K562 treated with DMSO at 1 percent for 24 hours (cell line): ENCODE measurements around the gene SERPINE1. TPM values are rescaled to one million over a fixed set of nuclear protein-coding genes. Genes with fewer than 3 reads are reported as not detected.

Source experiments
- total RNA-seq: library from RNA; unstranded; fragments of 300-600 nt; gene quantifications from 2 replicates; pipeline ENCODE4 v1.2.3, GENCODE V29; 2022; ENCODE audit warnings: low read depth; ENCODE audit not compliant: insufficient read depth

The SERPINE1 gene
- total RNA-seq: 2.8 and 3.3 TPM in 2 replicates

DNA sequence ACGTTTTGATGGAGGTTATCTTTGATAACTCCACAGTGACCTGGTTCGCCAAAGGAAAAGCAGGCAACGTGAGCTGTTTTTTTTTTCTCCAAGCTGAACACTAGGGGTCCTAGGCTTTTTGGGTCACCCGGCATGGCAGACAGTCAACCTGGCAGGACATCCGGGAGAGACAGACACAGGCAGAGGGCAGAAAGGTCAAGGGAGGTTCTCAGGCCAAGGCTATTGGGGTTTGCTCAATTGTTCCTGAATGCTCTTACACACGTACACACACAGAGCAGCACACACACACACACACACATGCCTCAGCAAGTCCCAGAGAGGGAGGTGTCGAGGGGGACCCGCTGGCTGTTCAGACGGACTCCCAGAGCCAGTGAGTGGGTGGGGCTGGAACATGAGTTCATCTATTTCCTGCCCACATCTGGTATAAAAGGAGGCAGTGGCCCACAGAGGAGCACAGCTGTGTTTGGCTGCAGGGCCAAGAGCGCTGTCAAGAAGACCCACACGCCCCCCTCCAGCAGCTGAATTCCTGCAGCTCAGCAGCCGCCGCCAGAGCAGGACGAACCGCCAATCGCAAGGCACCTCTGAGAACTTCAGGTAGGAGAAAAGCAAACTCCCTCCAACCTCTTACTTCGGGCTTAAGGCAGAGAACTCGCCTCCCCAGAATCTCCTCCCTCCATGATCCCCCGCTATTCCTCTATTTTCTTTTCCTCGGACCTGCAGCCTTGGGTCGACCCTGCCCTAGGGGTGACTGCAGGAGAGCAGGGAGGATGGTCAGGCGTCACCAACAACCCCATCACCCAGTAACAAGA is at the start of gene SERPINE1:
SERPINE1 (plus strand) TSS at position 454 of the 809 bp plus-strand sequence. CDS start 1,290 bp downstream, outside the sequence.

DNA sequence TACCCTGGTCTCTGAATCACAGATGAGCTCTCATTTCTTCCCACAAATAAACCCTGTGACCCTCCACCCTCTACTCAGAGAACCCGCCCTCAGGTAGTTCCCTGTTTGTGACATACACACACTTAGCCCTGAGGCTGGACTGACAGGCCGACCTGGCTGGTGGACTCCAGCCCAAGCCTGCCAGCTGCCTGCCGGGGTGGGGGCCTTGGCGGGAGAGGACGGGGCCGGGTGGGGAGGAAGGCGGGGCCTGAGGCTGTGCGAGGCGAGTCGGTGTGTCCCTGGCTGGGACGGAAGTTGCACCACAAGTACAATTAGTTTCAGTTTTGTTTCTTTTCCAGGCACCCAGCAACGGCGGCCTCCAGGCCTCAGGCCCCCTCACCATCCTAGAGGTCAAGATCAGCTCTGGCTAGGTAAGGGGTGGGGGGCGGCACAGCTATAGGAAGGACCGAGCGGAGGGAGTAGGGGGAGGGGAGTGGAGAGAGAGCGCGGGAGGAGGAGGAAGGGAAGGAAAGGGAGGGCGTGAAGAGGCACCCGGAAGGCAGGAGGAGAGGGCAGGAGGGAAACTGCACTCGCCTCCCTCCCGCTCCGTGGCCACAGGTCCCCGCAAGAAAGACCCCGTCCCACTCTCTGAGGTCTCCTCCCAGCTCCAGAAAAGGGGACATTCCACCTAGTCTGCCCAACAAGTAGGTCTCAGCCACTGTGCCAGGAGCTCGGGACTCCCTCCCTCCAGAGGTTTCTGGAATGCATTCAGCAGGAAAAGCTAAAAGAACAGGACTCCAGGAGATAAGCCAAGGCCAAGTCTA is 41.5 kb upstream of the SERPINE1 start, which contains the start of gene TRIM56:
TRIM56 (plus strand) TSS at position 320 of the 803 bp plus-strand sequence. CDS start 1,832 bp downstream, outside the sequence.

DNA sequence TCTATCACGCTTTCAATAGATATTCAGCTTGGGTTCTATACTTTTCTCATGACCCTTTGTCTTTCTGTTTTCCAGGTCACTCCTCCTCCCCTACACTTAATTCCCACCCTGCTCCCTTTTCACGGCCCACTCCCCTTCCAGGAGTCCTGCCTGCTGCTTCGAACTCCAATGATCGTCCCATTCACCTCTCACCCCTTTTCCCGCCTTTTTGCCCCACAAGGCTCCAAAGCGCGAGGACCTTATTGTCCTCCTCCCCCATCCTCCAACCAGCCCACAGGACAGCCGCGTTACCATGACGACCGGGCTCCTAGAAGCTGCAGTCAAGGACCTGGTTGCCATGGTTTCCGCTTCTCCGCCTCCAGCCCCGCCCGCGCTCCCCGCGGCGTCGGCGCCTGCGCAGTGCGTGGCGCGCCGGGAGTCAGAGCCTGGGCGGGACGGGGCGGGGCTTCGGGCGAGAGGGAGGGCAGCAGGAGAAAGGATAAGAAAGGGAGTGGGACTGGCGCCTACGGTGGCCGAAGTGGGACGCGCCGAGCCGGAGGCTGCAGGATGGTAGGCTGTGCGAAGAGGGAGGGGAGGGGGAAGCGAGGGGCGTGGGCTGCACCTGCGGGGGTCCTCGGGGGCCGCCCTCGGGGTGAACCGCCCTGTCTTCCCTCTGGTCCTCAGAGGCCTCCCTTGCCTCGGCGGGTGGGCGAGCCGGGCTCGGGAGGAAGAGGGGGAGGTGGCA is 27.2 kb downstream of the SERPINE1 start, which contains the start of gene AP1S1:
AP1S1 (plus strand) TSS at position 508 of the 724 bp plus-strand sequence; CDS start at position 547, 39 bp downstream.

DNA sequence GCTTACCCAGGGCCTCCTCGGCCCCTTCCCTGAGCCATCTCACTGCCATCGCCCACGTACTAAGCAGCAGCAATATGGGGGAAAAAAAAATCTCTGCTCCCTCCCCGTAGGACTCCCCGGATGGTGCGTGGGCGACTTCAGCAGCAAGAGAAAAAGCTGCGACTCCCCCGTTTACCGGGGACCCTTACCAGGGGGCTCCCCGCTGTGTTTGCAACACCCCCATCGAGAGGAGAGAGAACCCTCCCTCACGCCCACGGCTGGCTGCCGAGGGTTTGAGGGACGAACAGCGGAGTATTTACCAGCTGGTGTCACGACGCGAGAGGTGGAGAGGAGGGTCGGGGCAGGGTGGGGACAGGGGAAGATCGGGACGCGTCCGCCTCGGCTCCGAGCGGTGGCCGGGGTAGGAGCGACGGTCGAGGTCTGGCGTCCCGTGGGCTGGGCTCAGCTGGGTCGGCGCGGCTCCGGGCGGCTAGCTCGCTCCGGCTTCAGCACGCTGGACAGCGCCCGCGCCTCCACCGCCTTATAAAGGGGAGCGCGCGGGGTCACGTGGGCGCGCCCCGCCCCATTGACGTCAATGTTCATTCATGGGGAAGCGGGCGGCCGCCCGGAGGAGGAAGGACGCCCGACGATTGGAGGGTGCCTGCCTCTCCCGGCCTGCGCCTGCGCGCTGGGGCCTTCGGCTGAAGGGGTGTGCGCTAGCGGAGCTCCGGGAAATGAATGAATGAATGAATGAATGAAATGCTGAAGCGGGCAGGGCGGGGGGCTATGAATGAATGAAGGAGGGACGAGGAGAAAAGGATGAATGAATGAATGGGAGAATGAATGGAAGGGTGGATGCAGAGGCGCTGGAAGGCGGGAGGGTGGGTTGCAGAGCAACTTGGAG is 38.4 kb downstream of the SERPINE1 start, which contains the start of gene VGF:
VGF (minus strand) TSS at position 495 of the 883 bp plus-strand sequence. CDS start 726 bp downstream, outside the sequence.

DNA sequence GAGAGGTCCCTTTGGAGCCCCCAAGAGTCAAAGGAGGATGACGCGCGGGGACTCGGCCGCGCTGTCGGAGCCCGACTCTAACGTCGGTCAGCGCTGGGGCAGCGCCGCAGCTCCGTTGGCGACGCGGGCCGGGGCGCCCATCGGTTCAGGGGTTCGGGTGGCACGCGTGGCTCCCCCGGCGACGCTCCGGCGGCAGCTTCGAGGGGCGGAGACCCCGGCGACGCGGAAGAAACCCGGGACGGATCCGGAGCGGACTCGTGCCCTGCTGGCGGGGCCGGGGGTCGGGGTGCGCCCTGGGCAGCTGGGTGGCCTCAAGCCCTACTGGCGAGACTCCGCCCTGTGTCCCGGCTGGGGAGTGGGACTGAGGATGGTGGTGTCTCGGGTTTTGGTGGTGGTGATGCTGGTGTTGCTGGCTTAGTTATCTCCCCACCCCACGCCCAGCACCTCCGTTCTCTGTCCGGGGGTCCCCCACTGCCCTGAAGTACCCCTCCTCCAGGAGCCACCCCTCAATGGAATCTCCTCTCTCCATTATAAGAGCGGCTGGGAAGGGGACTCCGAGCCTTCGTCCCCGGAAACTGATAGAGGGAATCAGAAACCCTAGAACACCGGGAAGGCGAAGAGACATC is 53.3 kb downstream of the SERPINE1 start, which contains the start of gene NAT16:
NAT16 (minus strand) TSS at position 164 of the 626 bp plus-strand sequence. CDS start 5,486 bp downstream, outside the sequence.

Other genes with a start within 250 kb of the SERPINE1 start
- gene UFSP1, start 237.4 kb upstream of the SERPINE1 start, total RNA-seq: 3.2 TPM in 1 of 2 replicates, not detected in the other
- 3.3 and 3.7 TPM in 2 replicates for gene ACHE, start 231.2 kb upstream of the SERPINE1 start, total RNA-seq
- 1.3 and 2.5 TPM in 2 replicates for gene MUC3A, start 177.6 kb upstream of the SERPINE1 start, total RNA-seq
- gene MUC12, start 157.5 kb upstream of the SERPINE1 start, total RNA-seq: 1.5 TPM in 1 of 2 replicates, not detected in the other
- gene MUC17, start 107.0 kb upstream of the SERPINE1 start, total RNA-seq: not detected in 2 replicates
- 23.1 and 23.6 TPM in 2 replicates for gene TRIM56, start 41.6 kb upstream of the SERPINE1 start, total RNA-seq
- 101 and 118 TPM in 2 replicates for gene AP1S1, start 27.4 kb downstream of the SERPINE1 start, total RNA-seq
- 0.91 and 1.0 TPM in 2 replicates for gene VGF, start 38.5 kb downstream of the SERPINE1 start, total RNA-seq
- 0.16 TPM in 1 of 2 replicates, not detected in the other for gene NAT16, start 53.2 kb downstream of the SERPINE1 start, total RNA-seq
- not detected in 2 replicates for gene MOGAT3, start 73.9 kb downstream of the SERPINE1 start, total RNA-seq
- gene PLOD3, start 90.5 kb downstream of the SERPINE1 start, total RNA-seq: 86.0 and 89.6 TPM in 2 replicates
- 144 and 145 TPM in 2 replicates for gene ZNHIT1, start 91.1 kb downstream of the SERPINE1 start, total RNA-seq
- 26.4 and 30.3 TPM in 2 replicates for gene CLDN15, start 110.7 kb downstream of the SERPINE1 start, total RNA-seq
- 145 and 172 TPM in 2 replicates for gene FIS1, start 118.0 kb downstream of the SERPINE1 start, total RNA-seq
- 18.8 and 22.8 TPM in 2 replicates for gene IFT22, start 194.7 kb downstream of the SERPINE1 start, total RNA-seq
- 1.5 and 3.0 TPM in 2 replicates for gene COL26A1, start 235.8 kb downstream of the SERPINE1 start, total RNA-seq